CD4-positive, alpha-beta T cell treated with Interleukin-12 subunit alpha and Interleukin-12 subunit beta, for 1 hour (primary cell): Measurements from ENCODE around the gene TRAF3IP1.
"Not testable (repeated sequence)": the region's sequence is repeated elsewhere in the genome, so short reads cannot be mapped to it uniquely, and the experiment has no call there.

ENCODE experiments used
- DNase-seq: peaks from one replicate; pipeline ENCODE4 v3.0.0-alpha.2; 2020

The TRAF3IP1 gene

GRCh38 chr2:238344035-238344434 is 23.7 kb downstream of the TRAF3IP1 start:
- DNase-seq = no peak

DNA sequence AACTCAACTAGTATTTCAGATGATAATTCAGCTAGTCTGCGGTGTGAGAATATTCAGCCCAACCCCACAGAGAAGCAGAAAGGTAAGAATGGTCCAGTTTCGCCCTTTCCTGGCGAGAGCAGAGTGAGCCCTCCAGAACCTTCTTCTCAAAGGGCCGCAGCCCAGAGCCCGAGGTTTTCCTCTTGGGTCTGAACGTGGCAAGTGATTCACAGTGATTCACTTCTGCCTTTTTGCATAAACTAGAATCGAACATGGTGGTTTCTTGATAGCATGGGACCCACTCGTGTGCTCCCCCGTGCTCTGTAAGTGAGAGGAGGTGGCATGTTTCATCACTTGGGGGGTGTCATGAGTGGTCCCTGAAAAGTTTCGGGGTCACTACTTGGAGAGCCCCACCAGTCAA is 24.2 kb downstream of the TRAF3IP1 start:
- no peak for DNase-seq

GRCh38 chr2:238345297-238345968 is 25.1 kb downstream of the TRAF3IP1 start:
- DNase-seq = no peak

DNA sequence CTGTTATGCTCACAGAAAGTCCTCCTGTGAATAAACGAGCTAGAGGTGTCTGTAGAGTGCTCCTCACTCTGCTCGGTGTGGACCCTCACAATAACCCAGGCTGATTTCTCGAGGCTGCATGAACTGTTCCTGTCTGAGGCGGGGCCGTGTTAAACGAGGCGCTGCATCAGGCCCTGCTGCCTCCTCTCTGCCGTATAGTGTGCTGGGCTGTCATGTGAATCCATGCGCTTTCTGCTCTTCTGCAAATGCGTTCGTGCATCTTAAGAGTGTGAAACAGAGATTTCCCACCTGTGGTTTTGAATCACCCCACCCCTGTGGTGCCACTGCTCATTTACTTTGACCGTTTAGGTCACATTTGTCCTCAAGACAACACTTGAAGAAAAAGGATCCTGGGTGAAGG is 26.2 kb downstream of the TRAF3IP1 start:
- no peak for DNase-seq

GRCh38 chr2:238350150-238350897 is 30.0 kb downstream of the TRAF3IP1 start:
- DNase-seq = no peak

GRCh38 chr2:238351315-238351714 is 31.0 kb downstream of the TRAF3IP1 start:
- no peak for DNase-seq

- no peak for DNase-seq
These were observed 32.0 kb downstream of the TRAF3IP1 start for GRCh38 chr2:238352361-238352760.

- no peak for DNase-seq
These were observed 38.5 kb downstream of the TRAF3IP1 start for GRCh38 chr2:238358769-238359168.

- DNase-seq = no peak
These were observed 39.1 kb downstream of the TRAF3IP1 start for GRCh38 chr2:238359403-238359802.

DNA sequence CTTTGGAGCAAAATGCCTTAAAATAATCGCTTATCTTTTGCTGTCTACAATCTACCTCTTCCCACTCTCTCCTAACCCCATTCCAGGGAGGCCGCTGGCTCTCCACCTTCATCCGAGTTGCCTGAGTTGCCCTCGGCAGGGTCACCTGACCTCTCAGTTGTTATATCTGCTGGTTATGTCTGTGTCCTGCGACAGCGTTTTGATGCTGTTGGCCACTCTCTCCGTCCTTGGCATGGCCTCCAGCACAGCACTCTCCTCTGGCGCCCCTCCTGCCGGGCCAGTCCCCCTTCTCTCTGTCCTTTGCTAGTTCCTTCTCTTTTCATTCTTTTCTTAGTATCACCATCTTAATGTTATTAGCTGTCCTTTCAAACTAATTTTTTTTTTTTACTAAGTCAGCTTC is 41.6 kb downstream of the TRAF3IP1 start:
- no peak for DNase-seq

- no peak for DNase-seq
These were observed 42.3 kb downstream of the TRAF3IP1 start for GRCh38 chr2:238362626-238363025.

GRCh38 chr2:238369591-238370040 is 49.3 kb downstream of the TRAF3IP1 start:
- no peak for DNase-seq

- DNase-seq = no peak
These were observed 49.9 kb downstream of the TRAF3IP1 start for GRCh38 chr2:238370094-238370822.

GRCh38 chr2:238370823-238371372 is 50.6 kb downstream of the TRAF3IP1 start:
- DNase-seq = peak; percentile 61

DNA sequence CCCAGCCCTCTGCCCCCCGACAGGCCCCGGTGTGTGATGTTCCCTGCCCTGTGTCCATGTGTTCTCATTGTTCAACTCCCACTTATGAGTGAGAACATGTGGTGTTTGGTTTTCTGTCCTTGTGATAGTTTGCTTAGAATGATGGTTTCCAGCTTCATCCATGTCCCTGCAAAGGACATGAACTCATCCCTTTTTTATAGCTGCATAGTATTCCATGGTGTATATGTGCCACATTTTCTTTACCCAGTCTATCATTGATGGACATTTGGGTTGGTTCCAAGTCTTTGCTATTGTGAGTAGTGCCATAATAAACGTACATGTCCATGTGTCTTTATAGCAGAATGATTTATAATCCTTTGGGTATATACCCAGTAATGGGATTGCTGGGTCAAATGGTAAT is 52.0 kb downstream of the TRAF3IP1 start:
- DNase-seq = not testable (repeated sequence)

- DNase-seq = no peak
These were observed 56.6 kb downstream of the TRAF3IP1 start for GRCh38 chr2:238376884-238377391.

GRCh38 chr2:238378230-238379095 is 58.1 kb downstream of the TRAF3IP1 start:
- no peak for DNase-seq

GRCh38 chr2:238379096-238379810 is 58.9 kb downstream of the TRAF3IP1 start:
- peak; percentile 37 for DNase-seq

GRCh38 chr2:238380336-238380735 is 60.0 kb downstream of the TRAF3IP1 start:
- no peak for DNase-seq

- no peak for DNase-seq
These were observed 60.5 kb downstream of the TRAF3IP1 start for GRCh38 chr2:238380785-238381184.

DNA sequence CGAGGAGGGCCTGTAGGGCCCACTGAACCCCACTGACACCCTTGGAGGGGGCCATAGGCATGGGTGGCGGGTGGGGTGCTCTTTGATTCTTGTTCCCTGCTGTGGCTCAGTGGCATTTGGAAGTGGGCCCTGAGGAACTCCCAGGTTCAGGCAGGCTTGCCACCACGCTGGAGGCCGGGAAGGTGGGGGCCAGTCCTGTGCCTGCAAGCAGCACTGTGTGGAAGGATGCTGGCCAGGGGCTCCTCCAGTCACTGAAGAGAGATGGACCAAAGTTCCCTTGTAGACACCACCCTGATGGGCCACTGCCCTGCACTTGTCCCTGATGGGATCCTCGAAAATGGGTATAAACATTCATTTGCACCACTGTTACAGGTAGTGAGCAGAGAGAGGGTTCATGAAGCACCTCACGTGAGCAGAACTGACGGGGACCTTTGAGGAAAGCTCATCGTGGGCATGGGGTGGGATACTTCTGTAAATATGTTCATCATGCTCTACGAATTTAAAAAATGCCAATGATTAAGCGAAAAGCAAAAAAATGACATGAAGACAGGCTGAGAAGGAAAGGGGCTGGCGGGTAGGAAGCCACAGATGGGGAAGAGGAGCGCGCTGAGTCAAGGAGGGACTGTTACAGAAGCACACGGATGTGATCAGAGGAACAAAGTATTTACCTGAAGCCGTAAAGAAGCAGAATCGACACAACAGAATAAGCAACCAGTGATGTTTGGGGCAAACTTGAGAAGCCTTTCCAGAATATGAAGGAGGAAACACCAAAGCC is 61.2 kb downstream of the TRAF3IP1 start:
- DNase-seq = no peak
